ENCODE results near the gene ATP11C.

DNA sequence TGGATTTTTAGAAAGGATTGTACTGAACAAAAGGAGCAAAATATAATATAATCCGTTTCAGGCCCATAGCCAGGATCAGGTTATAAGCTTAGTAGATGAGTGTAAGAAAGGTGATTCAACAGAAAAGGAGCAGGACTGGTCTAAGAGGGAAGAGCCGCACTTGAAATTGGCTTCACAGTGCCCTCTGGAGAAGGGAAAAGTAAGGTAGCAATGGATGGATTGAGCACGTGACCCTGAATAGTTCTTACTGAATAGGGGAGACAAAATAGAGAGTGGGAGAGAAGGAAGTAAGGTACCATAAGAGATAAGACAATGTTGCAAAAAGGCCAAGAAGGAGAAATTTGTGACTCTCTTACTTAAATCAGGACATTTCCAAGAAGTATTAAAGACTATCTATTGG, 16.9 kb upstream of the ATP11C start:
- TF ChIP-seq, protein P1, sequence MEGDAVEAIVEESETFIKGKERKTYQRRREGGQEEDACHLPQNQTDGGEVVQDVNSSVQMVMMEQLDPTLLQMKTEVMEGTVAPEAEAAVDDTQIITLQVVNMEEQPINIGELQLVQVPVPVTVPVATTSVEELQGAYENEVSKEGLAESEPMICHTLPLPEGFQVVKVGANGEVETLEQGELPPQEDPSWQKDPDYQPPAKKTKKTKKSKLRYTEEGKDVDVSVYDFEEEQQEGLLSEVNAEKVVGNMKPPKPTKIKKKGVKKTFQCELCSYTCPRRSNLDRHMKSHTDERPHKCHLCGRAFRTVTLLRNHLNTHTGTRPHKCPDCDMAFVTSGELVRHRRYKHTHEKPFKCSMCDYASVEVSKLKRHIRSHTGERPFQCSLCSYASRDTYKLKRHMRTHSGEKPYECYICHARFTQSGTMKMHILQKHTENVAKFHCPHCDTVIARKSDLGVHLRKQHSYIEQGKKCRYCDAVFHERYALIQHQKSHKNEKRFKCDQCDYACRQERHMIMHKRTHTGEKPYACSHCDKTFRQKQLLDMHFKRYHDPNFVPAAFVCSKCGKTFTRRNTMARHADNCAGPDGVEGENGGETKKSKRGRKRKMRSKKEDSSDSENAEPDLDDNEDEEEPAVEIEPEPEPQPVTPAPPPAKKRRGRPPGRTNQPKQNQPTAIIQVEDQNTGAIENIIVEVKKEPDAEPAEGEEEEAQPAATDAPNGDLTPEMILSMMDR (IDR thresholded peaks at IDR 0.05), result no peak
- no peak for TF ChIP-seq ZFX (IDR thresholded peaks at IDR 0.05; ENCODE audit: borderline replicate concordance)
